MV-4-11 (cell line): ENCODE measurements around the gene ZNF644.
"Not testable (repeated sequence)": the region's sequence is repeated elsewhere in the genome, so short reads cannot be mapped to it uniquely, and the experiment has no call there.

Experiments
- DNase-seq: peaks from one replicate; lab custom pipeline; 2025; lab: John Stamatoyannopoulos, UW

Gene ZNF644

DNA sequence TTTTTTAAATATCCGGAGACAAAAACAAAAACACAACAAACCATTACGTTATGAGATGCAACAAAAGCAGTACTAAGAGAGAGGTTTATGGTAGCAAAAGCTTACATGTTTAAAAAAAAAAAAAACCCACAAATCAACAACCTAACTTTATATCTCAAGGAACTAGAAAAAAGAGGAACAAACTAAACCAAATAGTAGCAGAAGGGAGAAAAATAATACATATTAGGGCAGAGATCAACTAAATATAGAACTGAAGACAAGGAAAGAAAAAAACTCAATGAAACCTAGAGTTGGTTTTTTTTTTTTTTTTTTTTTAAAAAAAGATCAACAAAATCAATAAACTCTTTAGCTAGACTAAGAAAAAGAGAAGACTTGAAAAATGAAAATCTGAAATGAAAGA, 34.9 kb downstream of the ZNF644 start:
- DNase-seq, result peak; percentile 63

GRCh38 chr1:90977522-90977921, 44.3 kb downstream of the ZNF644 start:
- no peak for DNase-seq

DNA sequence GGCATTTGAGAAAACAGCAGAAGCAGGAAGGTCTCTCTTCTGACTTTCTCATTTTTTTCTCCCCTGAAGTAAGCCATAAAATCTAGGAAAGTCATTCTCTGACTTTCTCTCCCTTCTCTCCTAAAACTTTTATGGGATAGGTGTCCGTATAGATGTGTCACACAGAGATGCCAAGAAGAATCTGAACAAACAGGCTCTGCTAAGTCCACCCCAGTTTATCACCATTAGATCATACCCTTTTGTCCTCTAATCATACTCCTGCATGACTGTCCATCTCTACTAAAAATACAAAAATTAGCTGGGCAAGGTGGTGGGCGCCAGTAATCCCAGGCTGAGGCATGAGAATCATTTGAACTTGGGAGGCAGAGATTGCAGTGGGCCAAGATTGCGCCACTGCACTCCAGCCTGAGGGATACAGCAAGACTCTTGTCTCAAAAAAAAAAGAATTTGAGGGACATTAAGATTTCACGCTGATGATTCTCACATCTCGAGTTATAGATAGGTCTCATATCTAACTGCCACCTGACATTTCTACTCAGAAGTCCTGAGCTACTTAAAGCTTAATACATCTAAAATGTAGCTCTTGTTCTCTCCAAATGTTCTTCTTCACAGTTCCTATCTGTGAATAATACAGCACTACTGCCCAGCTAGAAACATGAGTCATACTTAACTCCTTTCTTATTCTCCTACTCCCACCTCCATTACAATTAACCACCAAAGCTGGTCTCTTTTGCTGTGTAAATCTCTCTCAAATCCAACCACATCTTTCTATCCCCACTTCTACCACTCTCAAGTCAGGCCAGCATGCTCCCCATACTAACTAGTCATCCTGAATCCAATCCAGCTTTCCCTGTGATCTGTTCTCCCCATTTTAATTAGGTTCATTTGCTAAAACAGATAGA, 47.7 kb downstream of the ZNF644 start:
- peak; percentile 37 for DNase-seq

GRCh38 chr1:90970208-90970607, 51.6 kb downstream of the ZNF644 start:
- DNase-seq, result no peak

DNA sequence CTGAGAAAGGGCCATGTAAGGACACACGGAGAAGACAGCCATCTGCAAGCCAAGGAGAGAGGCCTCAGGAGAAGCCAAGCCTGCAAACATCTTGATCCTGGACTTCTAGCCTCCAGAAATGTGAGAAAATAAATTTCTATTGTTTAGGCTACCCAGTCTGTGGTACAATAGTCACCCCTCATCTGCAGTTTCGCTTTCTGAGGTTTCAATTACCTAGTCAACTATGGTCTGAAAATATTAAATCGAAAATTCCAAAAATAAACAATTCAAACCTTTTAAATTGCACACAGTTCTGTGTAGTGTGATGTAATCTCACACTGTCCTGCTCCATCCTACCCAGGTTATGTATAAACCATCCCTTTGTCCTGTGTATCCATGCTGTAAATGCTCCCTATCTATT, 52.6 kb downstream of the ZNF644 start:
- DNase-seq, result no peak

DNA sequence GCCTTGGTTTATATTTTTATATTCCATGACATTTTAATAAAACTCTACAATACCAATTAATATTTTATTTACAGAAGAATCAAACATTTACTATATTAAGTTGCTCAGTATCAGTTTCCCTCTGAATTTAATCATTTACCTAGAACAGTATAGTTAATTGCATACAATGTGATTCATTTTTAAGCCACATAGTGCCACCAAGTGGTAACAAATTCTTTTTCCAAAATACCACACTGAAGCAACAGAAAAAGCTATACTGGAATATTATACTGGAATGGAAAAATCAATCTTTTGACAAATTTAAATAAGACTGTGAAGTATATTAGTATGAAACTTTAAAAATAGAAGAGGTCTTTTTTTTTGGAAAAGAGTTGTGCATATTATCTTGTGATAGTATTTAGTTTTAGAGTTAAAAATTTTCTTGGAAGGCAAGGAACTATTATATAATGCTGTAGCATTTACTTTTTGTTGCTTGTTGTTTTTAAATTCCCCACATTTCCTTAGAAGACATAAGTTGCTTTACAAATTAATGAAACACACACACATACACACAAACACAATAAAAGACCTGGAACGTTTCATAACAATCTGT, 57.3 kb downstream of the ZNF644 start:
- no peak for DNase-seq

- DNase-seq, result no peak
Observed at GRCh38 chr1:90963651-90964050, 58.2 kb downstream of the ZNF644 start.

DNA sequence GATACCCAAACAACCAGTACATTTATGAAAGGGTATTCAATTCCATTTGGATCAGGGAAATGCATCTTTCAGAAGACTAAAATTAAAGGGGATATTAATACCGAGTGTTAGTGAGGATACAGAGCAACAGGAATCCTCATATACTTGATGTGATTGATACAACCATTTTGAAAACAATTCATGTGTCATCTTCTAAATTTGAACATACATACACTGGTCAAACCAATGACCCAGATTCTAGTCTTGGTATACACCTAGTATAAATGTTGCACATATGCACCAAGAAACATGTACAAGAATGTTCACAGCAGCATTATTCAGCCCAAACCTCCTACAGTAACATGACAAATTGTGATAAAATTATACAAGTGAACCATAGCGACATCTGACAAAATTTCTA, 58.6 kb downstream of the ZNF644 start:
- no peak for DNase-seq

DNA sequence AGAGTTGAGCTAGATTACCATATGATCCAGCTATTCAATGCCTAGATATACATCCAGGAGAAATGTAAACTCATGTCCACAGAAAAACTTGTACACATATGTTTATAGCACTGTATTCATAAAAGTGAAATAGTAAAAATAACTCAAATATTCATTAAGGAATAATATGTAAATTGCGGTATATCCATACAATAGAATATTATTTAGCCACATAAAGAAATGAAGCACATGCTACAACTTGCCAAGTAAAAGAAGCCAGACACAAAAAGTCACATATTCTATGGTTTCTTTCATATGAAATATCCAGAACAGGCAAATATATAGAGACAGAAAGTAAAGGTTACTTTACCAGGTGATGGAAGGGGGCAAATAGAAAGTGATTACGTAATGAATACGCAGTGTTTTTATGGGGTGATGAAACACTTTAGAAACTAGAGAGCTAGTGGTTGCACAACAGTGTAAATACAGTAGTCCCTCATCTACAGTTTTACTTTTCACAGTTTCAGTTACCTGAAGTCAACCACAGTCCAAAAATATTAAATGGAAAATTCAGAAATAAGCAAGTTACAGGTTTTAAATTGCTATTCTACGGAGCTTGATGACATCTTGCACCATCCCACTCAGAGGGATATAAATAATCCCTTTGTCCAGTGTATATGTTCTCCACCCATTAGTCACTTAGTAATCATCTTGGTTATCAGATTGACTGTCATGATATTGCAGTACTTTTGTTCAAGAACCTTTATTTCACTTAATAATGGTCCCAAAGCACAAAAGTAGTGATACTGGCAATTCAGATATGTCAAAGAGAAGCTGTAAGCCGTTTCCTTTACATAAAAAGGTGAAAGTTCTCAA, 62.3 kb downstream of the ZNF644 start:
- DNase-seq, result peak; percentile 58

DNA sequence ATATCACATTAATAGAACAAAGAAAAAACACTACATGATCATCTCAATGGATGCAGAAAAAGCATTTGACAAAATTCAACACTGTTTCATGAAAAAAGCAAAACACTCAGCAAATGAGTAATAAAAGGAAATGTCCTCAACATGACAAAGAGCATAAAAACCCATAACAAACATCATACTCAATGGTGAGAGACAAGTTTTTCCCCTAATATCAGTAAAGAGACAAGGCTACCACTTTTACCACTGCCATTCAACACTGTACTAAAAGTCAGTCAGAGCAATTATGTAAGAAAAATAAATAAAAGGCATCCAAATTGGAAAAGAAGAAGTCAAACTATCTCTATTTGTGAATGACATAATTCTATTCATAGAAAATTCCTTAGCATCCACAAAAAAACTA, 64.3 kb downstream of the ZNF644 start:
- no peak for DNase-seq

DNA sequence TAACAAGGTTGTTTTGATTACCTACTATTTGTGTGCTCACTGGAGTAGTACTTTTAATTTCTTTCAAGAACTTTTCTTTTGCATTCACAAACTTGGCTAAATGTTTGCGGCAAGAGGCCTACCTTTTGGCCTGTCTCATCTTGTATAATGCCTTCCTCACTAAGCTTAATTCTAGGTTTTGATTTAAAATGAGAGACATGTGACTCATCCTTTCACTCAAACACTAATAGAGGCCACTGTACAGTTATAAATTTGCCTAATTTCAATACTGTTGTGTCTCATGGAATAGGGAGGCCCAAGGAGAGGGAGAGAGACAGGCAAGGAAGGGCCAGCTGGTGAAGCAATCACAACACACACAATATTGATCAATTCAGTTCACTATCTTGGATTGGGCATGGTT, 66.1 kb downstream of the ZNF644 start:
- no peak for DNase-seq

GRCh38 chr1:90952906-90953305, 68.9 kb downstream of the ZNF644 start:
- DNase-seq, result no peak

GRCh38 chr1:90951009-90951408, 70.8 kb downstream of the ZNF644 start:
- DNase-seq, result no peak

DNA sequence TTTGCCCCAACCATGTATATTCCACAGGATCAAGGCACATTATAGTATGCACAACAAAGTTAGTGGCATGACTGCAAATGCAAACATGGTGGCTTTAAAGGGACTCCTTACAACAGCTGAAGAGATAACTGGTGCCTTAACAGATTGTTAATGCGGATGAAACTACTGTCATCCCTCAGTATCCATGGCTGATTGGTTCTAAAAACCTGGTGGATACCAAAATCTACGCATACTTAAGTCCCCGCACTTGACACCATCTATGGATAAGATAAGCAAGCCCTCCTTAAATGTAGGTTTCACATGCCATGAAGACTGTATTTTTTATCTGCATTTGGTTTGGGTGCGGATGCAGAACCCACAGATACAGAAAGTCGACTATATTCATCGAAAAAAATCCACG, 73.5 kb downstream of the ZNF644 start:
- DNase-seq, result no peak

DNA sequence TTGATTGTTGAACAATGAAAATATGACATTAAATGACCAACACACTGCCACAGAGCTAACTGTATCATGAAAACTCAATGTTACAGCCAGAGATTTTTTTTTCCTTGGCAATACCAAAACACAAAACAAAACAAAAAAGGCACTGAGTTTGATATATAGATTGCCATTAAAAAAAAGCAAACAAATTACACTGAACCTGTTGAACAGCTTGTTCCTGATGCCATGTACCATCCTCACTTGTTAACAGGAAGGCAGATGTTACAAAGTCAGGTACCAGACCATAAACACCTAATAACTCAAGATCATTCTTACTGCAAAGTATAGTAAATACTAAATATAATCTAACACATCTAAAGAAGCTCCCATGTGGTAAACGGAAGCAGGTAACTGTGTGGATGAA, 75.2 kb downstream of the ZNF644 start:
- no peak for DNase-seq

- DNase-seq, result no peak
Observed at GRCh38 chr1:90945287-90945686, 76.5 kb downstream of the ZNF644 start.

- no peak for DNase-seq
Observed at GRCh38 chr1:90943966-90944365, 77.9 kb downstream of the ZNF644 start.

GRCh38 chr1:90940746-90941145, 81.1 kb downstream of the ZNF644 start:
- DNase-seq, result no peak

DNA sequence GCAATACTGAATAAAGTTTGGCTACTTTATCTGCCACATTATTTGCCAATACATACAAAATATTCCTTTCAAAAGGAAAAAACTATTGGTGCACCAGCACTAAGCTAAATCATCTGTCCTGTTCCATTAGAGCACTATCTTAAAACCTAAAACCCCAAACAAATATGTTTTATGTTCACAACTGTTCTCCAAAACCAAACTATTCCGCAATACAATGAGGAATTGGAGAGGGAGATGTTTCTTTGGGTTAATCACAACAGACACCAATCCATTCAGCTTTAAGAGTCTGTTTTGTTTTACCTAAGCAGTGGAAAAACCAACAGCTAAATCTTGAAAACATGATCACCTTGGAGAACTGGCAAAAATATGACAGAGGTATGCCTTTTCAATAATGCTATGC, 85.1 kb downstream of the ZNF644 start:
- no peak for DNase-seq

DNA sequence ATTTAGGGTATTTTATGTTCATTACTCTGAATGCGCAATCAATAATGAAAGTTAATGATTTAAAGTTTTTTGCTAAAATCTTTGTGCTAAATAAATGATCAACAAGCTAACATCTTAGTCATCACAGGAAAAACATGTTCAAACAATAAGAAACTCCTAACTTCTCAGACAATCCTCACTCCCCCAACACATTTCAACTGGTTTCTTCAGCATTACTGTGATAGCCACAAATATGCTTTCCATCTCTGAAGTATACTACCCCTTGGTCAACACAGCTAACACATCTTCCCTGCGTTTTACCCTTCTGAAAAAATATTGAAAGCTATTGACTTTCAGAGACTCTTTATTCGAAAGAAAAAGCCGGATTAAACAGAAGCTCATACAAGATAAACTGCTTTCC, 85.8 kb downstream of the ZNF644 start:
- no peak for DNase-seq

- not testable (repeated sequence) for DNase-seq
Observed at GRCh38 chr1:90928231-90928630, 93.6 kb downstream of the ZNF644 start.

GRCh38 chr1:90927674-90928073, 94.2 kb downstream of the ZNF644 start:
- not testable (repeated sequence) for DNase-seq

DNA sequence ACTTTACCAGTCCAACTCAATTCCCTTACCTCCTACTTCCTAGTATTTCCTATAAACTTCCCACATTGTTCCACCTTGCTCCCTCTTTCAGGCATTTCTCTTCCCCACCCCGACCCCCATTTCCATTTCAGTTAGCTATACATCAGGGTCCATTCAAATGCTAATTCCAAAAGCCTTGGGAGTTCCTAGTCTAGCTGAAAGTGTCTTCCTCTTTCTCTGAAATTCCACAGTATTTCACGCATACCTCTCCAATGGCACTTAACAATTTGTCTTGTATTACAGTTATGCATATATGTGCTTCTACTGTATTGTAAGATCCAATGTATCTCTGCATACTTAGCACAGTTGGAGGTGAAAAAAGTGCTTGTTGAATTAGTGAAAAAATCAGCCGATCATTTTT, 94.9 kb downstream of the ZNF644 start:
- no peak for DNase-seq
